SK-N-SH treated with all-trans-retinoic acid at 6 μM for 48 hours (cell line): Measurements from ENCODE around the gene CDC42SE1.

ENCODE experiments used
- CSDC2 ChIP-seq: fragments of 250-450 bp; sonication (Bioruptor Pico); IDR thresholded peaks from 2 replicates; pipeline ENCODE4 v1.5.0; 2020; ENCODE audit warnings: mild to moderate bottlenecking, moderate library complexity
- ESRRG ChIP-seq: fragments of 250-450 bp; sonication (Bioruptor Pico); IDR thresholded peaks from 2 replicates; pipeline ENCODE4 v1.6.1; 2021; ENCODE audit warnings: mild to moderate bottlenecking
- SNAI2 ChIP-seq: fragments of 250-450 bp; sonication (Bioruptor Pico); IDR thresholded peaks from 2 replicates; pipeline ENCODE4 v1.5.0; 2020; ENCODE audit warnings: mild to moderate bottlenecking, moderate library complexity
- ZFP3 ChIP-seq: fragments of 250-450 bp; sonication (Bioruptor Pico); IDR thresholded peaks from 2 replicates; pipeline ENCODE4 v1.5.0; 2020; ENCODE audit warnings: mild to moderate bottlenecking, moderate library complexity
- ZNF565 ChIP-seq: fragments of 450-650 bp; formaldehyde crosslinking; conservative IDR thresholded peaks from 2 replicates; pipeline ENCODE4 v1.5.0; 2020; ENCODE audit warnings: low read depth, mild to moderate bottlenecking, moderate library complexity
- ZNF70 ChIP-seq: fragments of 450-650 bp; formaldehyde crosslinking; IDR thresholded peaks from 2 replicates; pipeline ENCODE4 v1.5.0; 2020; ENCODE audit warnings: mild to moderate bottlenecking, moderate library complexity
- TF ChIP-seq, protein P1 (sequence below): fragments of 250-450 bp; sonication (Bioruptor Pico); IDR thresholded peaks from 2 replicates; pipeline ENCODE4 v1.8.0; 2020; ENCODE audit warnings: mild to moderate bottlenecking, moderate library complexity, borderline replicate concordance
- TF ChIP-seq, protein P2 (sequence below): fragments of 250-450 bp; sonication (Bioruptor Pico); IDR thresholded peaks from 2 replicates; pipeline ENCODE4 v1.5.1; 2020; ENCODE audit warnings: low read depth, mild to moderate bottlenecking, moderate library complexity

DNA sequence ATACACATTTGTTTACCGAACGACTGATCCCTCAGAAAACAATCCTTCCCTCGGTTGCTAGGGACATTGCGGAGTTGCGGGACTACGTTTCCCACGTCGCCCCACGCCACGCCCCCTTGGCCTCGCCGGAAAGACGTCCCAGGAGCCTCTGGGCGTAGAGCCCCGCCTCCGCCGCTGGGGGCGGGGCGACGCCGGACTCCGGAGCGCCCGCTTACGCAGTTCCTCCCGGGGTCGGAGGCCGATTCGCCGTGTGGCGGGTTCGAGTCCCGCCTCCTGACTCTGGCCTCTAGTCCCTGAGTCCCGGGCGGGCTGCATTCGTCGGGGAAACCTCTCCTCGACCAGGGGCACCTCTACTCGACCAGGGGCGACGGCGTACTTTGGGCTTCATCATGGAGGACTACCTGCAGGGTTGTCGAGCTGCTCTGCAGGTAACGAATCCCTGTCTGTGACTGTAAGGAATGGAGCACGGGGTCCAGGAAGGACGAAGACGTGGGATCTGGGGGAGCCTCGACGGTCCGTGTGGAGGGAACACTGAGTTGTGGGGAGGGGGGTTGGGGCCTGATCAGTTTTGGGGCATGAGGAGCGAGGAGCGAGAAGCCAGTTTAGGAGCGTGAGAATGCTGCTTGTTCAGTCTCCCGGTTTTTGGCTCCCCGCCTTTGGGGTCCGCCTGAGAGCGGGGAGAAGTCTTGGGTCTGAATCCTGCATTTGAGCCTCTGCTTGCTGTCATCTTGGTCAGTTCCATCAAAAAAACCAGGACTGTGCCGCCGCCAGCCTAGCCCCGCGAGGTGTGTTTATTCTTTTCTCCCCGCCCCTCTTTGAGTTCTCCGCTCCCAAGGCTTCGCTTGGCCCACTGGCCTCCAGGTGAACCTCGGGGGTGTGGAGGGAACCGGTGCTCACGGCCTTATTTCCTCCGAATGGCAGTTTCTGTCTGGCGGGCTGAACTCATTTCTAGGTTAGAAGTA is 50.9 kb downstream of the CDC42SE1 start, which contains the start of gene PRUNE1:
- TF ChIP-seq, protein P1, sequence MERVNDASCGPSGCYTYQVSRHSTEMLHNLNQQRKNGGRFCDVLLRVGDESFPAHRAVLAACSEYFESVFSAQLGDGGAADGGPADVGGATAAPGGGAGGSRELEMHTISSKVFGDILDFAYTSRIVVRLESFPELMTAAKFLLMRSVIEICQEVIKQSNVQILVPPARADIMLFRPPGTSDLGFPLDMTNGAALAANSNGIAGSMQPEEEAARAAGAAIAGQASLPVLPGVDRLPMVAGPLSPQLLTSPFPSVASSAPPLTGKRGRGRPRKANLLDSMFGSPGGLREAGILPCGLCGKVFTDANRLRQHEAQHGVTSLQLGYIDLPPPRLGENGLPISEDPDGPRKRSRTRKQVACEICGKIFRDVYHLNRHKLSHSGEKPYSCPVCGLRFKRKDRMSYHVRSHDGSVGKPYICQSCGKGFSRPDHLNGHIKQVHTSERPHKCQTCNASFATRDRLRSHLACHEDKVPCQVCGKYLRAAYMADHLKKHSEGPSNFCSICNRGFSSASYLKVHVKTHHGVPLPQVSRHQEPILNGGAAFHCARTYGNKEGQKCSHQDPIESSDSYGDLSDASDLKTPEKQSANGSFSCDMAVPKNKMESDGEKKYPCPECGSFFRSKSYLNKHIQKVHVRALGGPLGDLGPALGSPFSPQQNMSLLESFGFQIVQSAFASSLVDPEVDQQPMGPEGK (CRISPR knock-in tag): no peak
- no peak for TF ChIP-seq ZFP3 (CRISPR knock-in tag)
- TF ChIP-seq CSDC2 (CRISPR knock-in tag): no peak
- TF ChIP-seq ZNF70 (CRISPR knock-in tag): no peak
- TF ChIP-seq, protein P2, sequence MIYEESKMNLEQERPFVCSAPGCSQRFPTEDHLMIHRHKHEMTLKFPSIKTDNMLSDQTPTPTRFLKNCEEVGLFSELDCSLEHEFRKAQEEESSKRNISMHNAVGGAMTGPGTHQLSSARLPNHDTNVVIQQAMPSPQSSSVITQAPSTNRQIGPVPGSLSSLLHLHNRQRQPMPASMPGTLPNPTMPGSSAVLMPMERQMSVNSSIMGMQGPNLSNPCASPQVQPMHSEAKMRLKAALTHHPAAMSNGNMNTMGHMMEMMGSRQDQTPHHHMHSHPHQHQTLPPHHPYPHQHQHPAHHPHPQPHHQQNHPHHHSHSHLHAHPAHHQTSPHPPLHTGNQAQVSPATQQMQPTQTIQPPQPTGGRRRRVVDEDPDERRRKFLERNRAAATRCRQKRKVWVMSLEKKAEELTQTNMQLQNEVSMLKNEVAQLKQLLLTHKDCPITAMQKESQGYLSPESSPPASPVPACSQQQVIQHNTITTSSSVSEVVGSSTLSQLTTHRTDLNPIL (CRISPR knock-in tag): no peak
- TF ChIP-seq ZNF565 (CRISPR knock-in tag): no peak
- TF ChIP-seq ESRRG (CRISPR knock-in tag): no peak
- no peak for TF ChIP-seq SNAI2 (CRISPR knock-in tag)
